IgD-negative memory B cell (primary cell): Measurements from ENCODE around the gene GSS. TPM values are rescaled to one million over a fixed set of nuclear protein-coding genes. Genes with fewer than 3 reads are reported as not detected.

Experiments used
- H3K27ac Mint-ChIP-seq, 3 donors: one replicate each; pipeline ENCODE4 v1.8.0; 2020 to 2022; ENCODE audit warnings: mild to moderate bottlenecking in 3 of 3, mixed read lengths in 3 of 3, moderate library complexity in 1 of 3
- H3K27me3 Mint-ChIP-seq: one replicate; pipeline ENCODE4 v1.8.0; 2021; ENCODE audit warnings: mixed read lengths
- H3K36me3 Mint-ChIP-seq: one replicate; pipeline ENCODE4 v1.8.0; 2020; ENCODE audit warnings: mild to moderate bottlenecking, mixed read lengths
- H3K4me1 Mint-ChIP-seq, 3 donors: one replicate each; pipeline ENCODE4 v1.8.0; 2020 to 2022; ENCODE audit warnings: mixed read lengths in 3 of 3, mild to moderate bottlenecking in 1 of 3
- H3K4me3 Mint-ChIP-seq, 4 donors: one replicate each; pipeline ENCODE4 v1.8.0; 2020 to 2022; ENCODE audit warnings: mild to moderate bottlenecking in 4 of 4, mixed read lengths in 4 of 4, moderate library complexity in 3 of 4
- H3K9me3 Mint-ChIP-seq, 3 donors: one replicate each; pipeline ENCODE4 v1.8.0; 2020 to 2021; ENCODE audit warnings: mixed read lengths in 3 of 3, mild to moderate bottlenecking in 1 of 3
- polyA plus RNA-seq: library from polyadenylated mRNA; unstranded; fragments of 300-500 nt; fragmentation: Illumina TruSeq; gene quantifications from one replicate; pipeline ENCODE4 v1.2.3, GENCODE V29; 2021

The GSS gene
- polyA plus RNA-seq, 1 donor from 2014 or later, result 22.3 TPM

- Mint-ChIP-seq H3K27ac (peak overlapping the region in 1 of 3 donors; percentile 59), H3K9me3 (no peaks in the 10 kb centered on the region), H3K27me3 (no peaks in the 10 kb centered on the region), H3K4me3 (no peak overlapping the region), H3K4me1 (peaks cover 9 to 18% (median 15%) of the 10 kb centered on the region in 3 donors), H3K36me3 (peaks cover 2% of the 10 kb centered on the region)
Measured at GRCh38 chr20:34951252-34951651, 4.4 kb downstream of the GSS start.

DNA sequence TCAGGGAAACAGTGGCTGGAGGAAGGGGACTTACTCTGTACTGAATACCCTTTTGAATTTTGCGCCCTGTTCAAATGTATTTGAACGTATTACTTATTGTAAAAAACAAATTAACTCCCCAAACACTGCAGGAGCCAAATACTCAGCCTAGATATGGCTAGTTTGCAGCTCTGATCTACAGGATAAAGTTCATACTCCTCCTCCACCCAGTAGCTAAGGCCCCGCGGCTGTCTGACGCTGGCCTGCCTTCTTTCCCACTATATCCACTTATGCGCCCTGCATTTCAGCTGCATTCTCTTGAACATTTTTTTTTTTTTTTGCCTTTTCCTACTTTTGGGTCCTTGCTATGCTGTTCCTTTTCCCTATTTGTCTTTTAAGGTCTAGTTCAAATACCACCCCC lies 6.5 kb downstream of the GSS start:
- no peaks in the 10 kb centered on the region for H3K9me3 Mint-ChIP-seq
- no peak overlapping the region for H3K27ac Mint-ChIP-seq
- no peaks in the 10 kb centered on the region for H3K27me3 Mint-ChIP-seq
- H3K4me1 Mint-ChIP-seq, result no peaks in the 10 kb centered on the region
- peaks cover 2% of the 10 kb centered on the region for H3K36me3 Mint-ChIP-seq
- no peak overlapping the region for H3K4me3 Mint-ChIP-seq

- H3K27ac Mint-ChIP-seq, result no peak overlapping the region
- H3K4me3 Mint-ChIP-seq, result no peak overlapping the region
- H3K36me3 Mint-ChIP-seq, result peaks cover 2% of the 10 kb centered on the region
- H3K27me3 Mint-ChIP-seq, result no peaks in the 10 kb centered on the region
- H3K4me1 Mint-ChIP-seq, result no peaks in the 10 kb centered on the region
- no peaks in the 10 kb centered on the region for H3K9me3 Mint-ChIP-seq
Measured at GRCh38 chr20:34948030-34948429, 7.6 kb downstream of the GSS start.

DNA sequence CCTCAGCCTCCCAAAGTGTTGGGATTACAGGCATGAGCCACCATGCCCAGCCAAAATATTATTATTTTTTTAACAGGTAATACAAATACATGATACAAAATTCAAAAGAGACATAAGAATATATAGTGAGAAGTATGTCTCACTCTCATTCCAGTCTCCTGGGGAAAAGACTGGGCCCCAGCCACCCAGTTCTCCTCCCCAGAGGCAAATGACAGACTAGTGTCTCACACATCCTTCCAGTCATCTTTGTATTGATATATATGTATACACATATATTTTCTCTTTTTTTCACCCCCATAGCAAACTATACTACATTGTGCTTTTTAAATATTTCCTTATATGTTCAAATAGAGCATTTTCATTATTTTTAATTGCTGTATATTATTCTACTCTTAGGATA lies 8.3 kb downstream of the GSS start:
- Mint-ChIP-seq H3K27ac (no peak overlapping the region), H3K27me3 (no peaks in the 10 kb centered on the region), H3K4me1 (no peaks in the 10 kb centered on the region), H3K9me3 (no peaks in the 10 kb centered on the region), H3K36me3 (peaks cover 2% of the 10 kb centered on the region), H3K4me3 (no peak overlapping the region)

GRCh38 chr20:34946661-34947060 lies 8.9 kb downstream of the GSS start:
- H3K4me3 Mint-ChIP-seq, result no peak overlapping the region
- peaks cover 2% of the 10 kb centered on the region for H3K36me3 Mint-ChIP-seq
- no peaks in the 10 kb centered on the region for H3K4me1 Mint-ChIP-seq
- no peaks in the 10 kb centered on the region for H3K27me3 Mint-ChIP-seq
- H3K27ac Mint-ChIP-seq, result no peak overlapping the region
- H3K9me3 Mint-ChIP-seq, result no peaks in the 10 kb centered on the region

DNA sequence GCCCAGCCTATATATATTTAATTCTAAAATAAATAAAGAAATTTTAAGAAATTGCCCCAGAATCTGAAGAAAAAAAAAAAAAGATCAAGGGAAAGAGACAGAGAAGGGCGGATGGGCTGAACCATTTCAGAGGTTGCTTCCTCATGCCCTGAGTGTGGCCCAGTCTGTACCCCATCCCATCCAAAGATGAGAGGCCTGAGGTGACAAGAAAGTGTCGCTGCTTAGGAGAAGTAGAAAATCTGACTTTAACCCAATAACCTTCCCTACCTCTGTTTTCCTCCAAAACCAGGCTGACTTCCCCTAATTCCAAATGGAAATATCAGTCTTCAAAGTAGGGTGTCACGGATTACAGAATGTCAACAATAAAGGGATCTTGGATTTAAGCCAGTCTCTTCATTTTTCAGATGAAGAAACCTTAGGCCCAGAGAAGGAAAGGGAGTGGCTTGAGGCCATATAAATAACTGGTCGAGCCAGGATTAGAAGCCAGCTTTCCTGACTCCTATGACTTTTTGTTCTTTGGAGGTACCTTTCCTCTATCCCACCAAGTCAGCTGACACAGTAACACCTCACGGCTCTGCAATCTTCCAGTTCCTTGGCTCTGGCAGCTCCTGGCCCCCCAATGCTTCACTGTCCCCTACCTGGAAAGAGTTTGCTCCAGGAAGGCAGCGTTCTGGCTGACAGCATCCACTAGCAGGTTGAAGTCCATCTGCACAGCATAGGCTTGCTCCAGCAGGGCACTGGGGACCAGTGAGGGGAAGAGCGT lies 10.1 kb downstream of the GSS start:
- H3K27me3 Mint-ChIP-seq, result no peaks in the 10 kb centered on the region
- H3K9me3 Mint-ChIP-seq, result no peaks in the 10 kb centered on the region
- H3K4me1 Mint-ChIP-seq, result no peaks in the 10 kb centered on the region
- H3K27ac Mint-ChIP-seq, result no peak overlapping the region
- H3K36me3 Mint-ChIP-seq, result peaks cover 2% of the 10 kb centered on the region
- H3K4me3 Mint-ChIP-seq, result no peak overlapping the region

- H3K27me3 Mint-ChIP-seq, result no peaks in the 10 kb centered on the region
- H3K27ac Mint-ChIP-seq, result no peak overlapping the region
- H3K9me3 Mint-ChIP-seq, result no peaks in the 10 kb centered on the region
- H3K4me1 Mint-ChIP-seq, result no peaks in the 10 kb centered on the region
- H3K36me3 Mint-ChIP-seq, result peaks cover under 1% of the 10 kb centered on the region
- H3K4me3 Mint-ChIP-seq, result no peak overlapping the region
Measured at GRCh38 chr20:34943808-34944567, 11.6 kb downstream of the GSS start.

- no peaks in the 10 kb centered on the region for H3K4me1 Mint-ChIP-seq
- H3K27ac Mint-ChIP-seq, result no peak overlapping the region
Measured at GRCh38 chr20:34942301-34942700, 13.3 kb downstream of the GSS start.

DNA sequence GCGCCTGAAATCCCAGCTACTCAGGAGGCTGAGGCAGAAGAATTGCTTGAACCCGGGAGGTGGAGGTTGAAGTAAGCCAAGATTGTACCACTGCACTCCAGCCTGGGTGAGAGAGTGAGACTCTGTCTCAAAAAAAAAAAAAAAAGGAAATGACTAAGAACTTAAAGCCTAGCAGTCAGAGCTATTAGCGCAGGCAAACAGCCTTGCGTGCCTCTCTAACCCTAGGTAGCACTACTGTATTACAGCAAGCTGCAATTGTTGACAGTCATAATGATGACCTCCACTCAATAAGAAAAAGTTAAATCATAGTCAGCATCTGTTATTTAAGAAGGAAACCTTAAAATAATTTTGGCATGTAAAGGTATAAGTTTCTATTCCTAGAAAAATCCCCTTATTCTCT lies 14.4 kb downstream of the GSS start:
- Mint-ChIP-seq H3K27ac (no peak overlapping the region), H3K27me3 (no peaks in the 10 kb centered on the region), H3K36me3 (peaks cover 3% of the 10 kb centered on the region), H3K9me3 (no peaks in the 10 kb centered on the region), H3K4me3 (no peak overlapping the region), H3K4me1 (no peaks in the 10 kb centered on the region)

More at GRCh38 chr20:34942301-34942700, 13.3 kb downstream of the GSS start:
- peaks cover under 1% of the 10 kb centered on the region for H3K36me3 Mint-ChIP-seq
- no peaks in the 10 kb centered on the region for H3K9me3 Mint-ChIP-seq
- no peaks in the 10 kb centered on the region for H3K27me3 Mint-ChIP-seq
- H3K4me3 Mint-ChIP-seq, result no peak overlapping the region

DNA sequence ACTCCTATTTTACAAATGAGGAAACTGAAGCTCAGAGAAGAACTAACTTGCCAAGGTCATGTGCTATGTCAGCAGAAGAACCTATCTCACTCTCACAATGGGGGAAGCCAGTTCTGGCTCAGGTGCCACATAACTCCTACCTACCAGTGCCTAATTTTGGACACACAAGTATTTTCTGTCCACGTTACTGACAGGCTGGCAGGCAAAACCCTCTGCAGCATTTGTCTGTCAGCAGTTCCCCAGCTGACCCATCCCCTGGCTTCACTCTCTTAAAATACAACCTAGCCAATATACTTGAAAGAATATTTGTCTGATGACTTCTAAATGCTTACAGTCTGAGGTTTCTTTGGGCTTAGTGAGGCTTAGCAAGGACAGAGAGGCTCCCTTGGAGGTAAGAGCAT lies 15.5 kb downstream of the GSS start:
- H3K9me3 Mint-ChIP-seq, result no peaks in the 10 kb centered on the region
- peaks cover 4% of the 10 kb centered on the region for H3K36me3 Mint-ChIP-seq
- peak overlapping the region in 1 of 3 donors; percentile 26 for H3K27ac Mint-ChIP-seq
- no peak overlapping the region for H3K4me3 Mint-ChIP-seq
- no peaks in the 10 kb centered on the region for H3K4me1 Mint-ChIP-seq
- H3K27me3 Mint-ChIP-seq, result no peaks in the 10 kb centered on the region

- H3K4me3 Mint-ChIP-seq, result no peak overlapping the region
- H3K9me3 Mint-ChIP-seq, result no peaks in the 10 kb centered on the region
- no peaks in the 10 kb centered on the region for H3K27me3 Mint-ChIP-seq
- no peaks in the 10 kb centered on the region for H3K4me1 Mint-ChIP-seq
- peaks cover 4% of the 10 kb centered on the region for H3K36me3 Mint-ChIP-seq
- H3K27ac Mint-ChIP-seq, result peak overlapping the region in 1 of 3 donors; percentile 76
Measured at GRCh38 chr20:34938466-34939163, 17.0 kb downstream of the GSS start.

DNA sequence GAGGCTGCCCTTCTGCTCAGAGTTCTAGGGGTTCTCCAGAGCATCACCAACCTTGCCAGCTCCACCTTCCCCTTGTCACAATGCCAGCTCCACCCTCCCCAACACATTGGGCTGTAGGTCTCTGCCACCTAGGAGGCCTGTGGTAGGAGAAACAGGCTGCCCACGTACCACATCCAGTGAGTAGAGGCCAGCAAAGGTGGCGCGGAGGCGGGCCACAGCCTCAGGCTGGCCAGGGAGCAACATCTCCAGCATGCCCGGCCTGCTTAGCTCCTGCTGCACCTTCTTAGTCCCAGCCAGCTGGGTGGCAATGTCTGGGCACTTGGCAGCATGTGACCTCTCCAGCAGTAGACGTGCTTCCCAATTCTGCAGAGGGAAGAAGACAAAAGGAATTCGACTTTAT lies 23.8 kb downstream of the GSS start:
- Mint-ChIP-seq H3K36me3 (peaks cover 17% of the 10 kb centered on the region), H3K27me3 (no peaks in the 10 kb centered on the region), H3K4me1 (no peaks in the 10 kb centered on the region), H3K4me3 (no peak overlapping the region), H3K9me3 (no peaks in the 10 kb centered on the region), H3K27ac (peak overlapping the region in 1 of 3 donors; percentile 28)

GRCh38 chr20:34928411-34928810 lies 27.2 kb downstream of the GSS start:
- peaks cover 19% of the 10 kb centered on the region for H3K36me3 Mint-ChIP-seq
- H3K4me3 Mint-ChIP-seq, result no peak overlapping the region
- no peak overlapping the region for H3K27ac Mint-ChIP-seq
- H3K27me3 Mint-ChIP-seq, result no peaks in the 10 kb centered on the region
- H3K4me1 Mint-ChIP-seq, result no peaks in the 10 kb centered on the region
- H3K9me3 Mint-ChIP-seq, result no peaks in the 10 kb centered on the region

DNA sequence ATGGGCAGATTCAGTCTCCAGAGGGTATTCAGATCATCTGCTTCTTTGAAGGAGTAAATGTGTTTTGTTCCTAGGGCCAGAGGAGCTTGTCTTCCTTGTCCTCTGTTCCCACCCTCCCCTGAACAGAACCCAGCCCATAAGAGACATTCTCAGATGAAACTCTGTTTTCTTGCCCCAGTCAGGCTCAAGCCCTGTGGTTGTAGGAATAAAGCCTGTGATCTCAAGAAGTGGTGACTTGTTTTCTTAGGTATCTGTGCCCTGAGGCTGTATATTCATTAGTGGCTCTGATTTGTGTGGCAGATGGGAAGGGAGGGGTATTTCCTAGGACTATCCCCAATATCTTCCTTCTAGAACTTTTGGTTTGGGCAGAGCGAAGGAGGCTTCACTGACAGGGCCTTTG lies 27.9 kb downstream of the GSS start:
- Mint-ChIP-seq H3K36me3 (peaks cover 16% of the 10 kb centered on the region), H3K27ac (no peak overlapping the region), H3K4me1 (no peaks in the 10 kb centered on the region), H3K27me3 (no peaks in the 10 kb centered on the region), H3K4me3 (no peak overlapping the region), H3K9me3 (no peaks in the 10 kb centered on the region)

GRCh38 chr20:34926581-34926980 lies 29.0 kb downstream of the GSS start:
- H3K4me1 Mint-ChIP-seq, result no peaks in the 10 kb centered on the region
- no peak overlapping the region for H3K27ac Mint-ChIP-seq
- H3K4me3 Mint-ChIP-seq, result no peak overlapping the region
- no peaks in the 10 kb centered on the region for H3K27me3 Mint-ChIP-seq
- peaks cover 13% of the 10 kb centered on the region for H3K36me3 Mint-ChIP-seq
- no peaks in the 10 kb centered on the region for H3K9me3 Mint-ChIP-seq
